ENCODE measurements around the gene LGALS9. TPM values are rescaled to one million over a fixed set of nuclear protein-coding genes. Genes with fewer than 3 reads are reported as not detected.
"Not testable (repeated sequence)": the region's sequence is repeated elsewhere in the genome, so short reads cannot be mapped to it uniquely, and the experiment has no call there.

LGALS9 gene
- polyA plus RNA-seq, 2 donors: 25.5 to 29.5 TPM

DNA sequence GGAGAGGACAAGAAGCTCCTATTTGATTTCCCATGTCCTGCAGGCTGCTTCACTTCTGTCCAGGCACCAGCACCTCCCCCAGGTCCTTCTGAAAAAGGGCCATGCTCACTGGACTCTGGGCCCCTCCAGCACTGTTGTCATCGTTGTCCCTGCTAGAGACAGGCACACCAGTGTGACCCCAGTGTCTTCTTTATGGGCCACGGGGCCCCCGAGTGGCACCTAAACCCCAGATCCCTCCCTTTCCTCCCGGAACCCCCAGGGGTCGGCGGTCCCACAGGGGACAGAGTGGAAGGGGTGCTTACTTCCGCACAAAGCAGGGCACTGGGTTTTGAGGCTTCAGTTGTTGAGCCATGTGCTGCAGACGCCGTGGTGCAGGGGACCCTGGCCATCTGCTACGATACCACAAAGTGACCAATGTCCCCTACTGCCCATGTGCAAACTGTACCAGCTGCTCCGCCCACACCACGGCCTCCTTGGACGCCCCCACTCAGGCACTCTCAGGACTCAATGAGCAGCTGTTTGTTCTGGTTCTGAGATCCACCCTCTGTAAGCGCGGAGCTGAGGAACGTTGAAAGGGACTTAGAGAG lies 24.6 kb downstream of the LGALS9 start:
- not testable (repeated sequence) for H3K9me3 ChIP-seq (ENCODE audit: control insufficient read depth in 2 of 2, insufficient read depth in 1 of 2, low read depth in 1 of 2, low read length in 1 of 2); H3K36me3 ChIP-seq (ENCODE audit: control insufficient read depth in 2 of 2, insufficient read depth in 2 of 2, low read length in 1 of 2); H3K27ac ChIP-seq (ENCODE audit: low read depth in 2 of 2, low read length in 1 of 2); H3K27me3 ChIP-seq (ENCODE audit: control insufficient read depth in 1 of 2, insufficient read depth in 2 of 2, low read length in 2 of 2); H3K4me1 ChIP-seq (ENCODE audit: control insufficient read depth in 2 of 2, insufficient read depth in 2 of 2, low read length in 1 of 2); H3K4me3 ChIP-seq (ENCODE audit: low read depth in 1 of 2, low read length in 2 of 2)
- WGBS, 2 donors: 86 to 87% methylated on average over 16 of the region's 16 CpGs

GRCh38 chr17:27656620-27657019 lies 25.6 kb downstream of the LGALS9 start:
- 83 to 86% methylated on average over 8 of the region's 8 CpGs for WGBS, 2 donors
- H3K9me3 ChIP-seq (ENCODE audit: control insufficient read depth in 2 of 2, insufficient read depth in 1 of 2, low read depth in 1 of 2, low read length in 1 of 2); H3K27me3 ChIP-seq (ENCODE audit: control insufficient read depth in 1 of 2, insufficient read depth in 2 of 2, low read length in 2 of 2); H3K4me3 ChIP-seq (ENCODE audit: low read depth in 1 of 2, low read length in 2 of 2); H3K4me1 ChIP-seq (ENCODE audit: control insufficient read depth in 2 of 2, insufficient read depth in 2 of 2, low read length in 1 of 2); H3K36me3 ChIP-seq (ENCODE audit: control insufficient read depth in 2 of 2, insufficient read depth in 2 of 2, low read length in 1 of 2); H3K27ac ChIP-seq (ENCODE audit: low read depth in 2 of 2, low read length in 1 of 2): not testable (repeated sequence)

- Histone ChIP-seq H3K4me3 (ENCODE audit: low read depth in 1 of 2, low read length in 2 of 2) (no peak overlapping the region), H3K27me3 (ENCODE audit: control insufficient read depth in 1 of 2, insufficient read depth in 2 of 2, low read length in 2 of 2) (no peaks in the 10 kb centered on the region), H3K27ac (ENCODE audit: low read depth in 2 of 2, low read length in 1 of 2) (no peak overlapping the region), H3K9me3 (ENCODE audit: control insufficient read depth in 2 of 2, insufficient read depth in 1 of 2, low read depth in 1 of 2, low read length in 1 of 2) (no peaks in the 10 kb centered on the region), H3K36me3 (ENCODE audit: control insufficient read depth in 2 of 2, insufficient read depth in 2 of 2, low read length in 1 of 2) (no peaks in the 10 kb centered on the region), H3K4me1 (ENCODE audit: control insufficient read depth in 2 of 2, insufficient read depth in 2 of 2, low read length in 1 of 2) (no peaks in the 10 kb centered on the region)
- 60% methylated on average over 5 of the region's 5 CpGs for WGBS, 2 donors
These were observed 26.6 kb downstream of the LGALS9 start for GRCh38 chr17:27657620-27658019.

DNA sequence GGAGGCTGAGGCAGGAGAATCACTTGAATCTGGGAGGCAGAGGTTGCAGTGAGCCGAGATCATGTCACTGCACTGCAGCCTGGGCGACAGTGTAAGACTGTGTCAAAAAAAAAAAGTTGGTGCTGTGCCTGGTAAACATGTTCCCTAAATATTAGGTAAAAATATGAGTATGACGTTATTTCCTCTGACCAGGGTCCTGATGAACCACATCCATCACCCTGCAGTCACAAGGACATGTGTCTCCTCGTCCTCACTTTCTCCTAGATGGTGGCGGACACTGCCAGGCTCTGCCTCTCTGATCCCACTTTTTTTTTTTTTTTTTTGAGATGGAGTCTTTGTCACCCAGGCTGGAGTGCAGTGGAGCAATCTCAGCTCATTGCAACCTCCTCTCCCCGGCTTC lies 28.7 kb downstream of the LGALS9 start:
- no peaks in the 10 kb centered on the region for H3K9me3 ChIP-seq (ENCODE audit: control insufficient read depth in 2 of 2, insufficient read depth in 1 of 2, low read depth in 1 of 2, low read length in 1 of 2)
- H3K27ac ChIP-seq (ENCODE audit: low read depth in 2 of 2, low read length in 1 of 2): no peak overlapping the region
- WGBS, 2 donors: 80 to 84% methylated on average over 6 of the region's 6 CpGs
- H3K4me1 ChIP-seq (ENCODE audit: control insufficient read depth in 2 of 2, insufficient read depth in 2 of 2, low read length in 1 of 2): no peaks in the 10 kb centered on the region
- no peak overlapping the region for H3K4me3 ChIP-seq (ENCODE audit: low read depth in 1 of 2, low read length in 2 of 2)
- no peaks in the 10 kb centered on the region for H3K36me3 ChIP-seq (ENCODE audit: control insufficient read depth in 2 of 2, insufficient read depth in 2 of 2, low read length in 1 of 2)
- no peaks in the 10 kb centered on the region for H3K27me3 ChIP-seq (ENCODE audit: control insufficient read depth in 1 of 2, insufficient read depth in 2 of 2, low read length in 2 of 2)

GRCh38 chr17:27660436-27660835 lies 29.4 kb downstream of the LGALS9 start:
- Histone ChIP-seq H3K4me1 (ENCODE audit: control insufficient read depth in 2 of 2, insufficient read depth in 2 of 2, low read length in 1 of 2) (no peaks in the 10 kb centered on the region), H3K27ac (ENCODE audit: low read depth in 2 of 2, low read length in 1 of 2) (no peak overlapping the region), H3K36me3 (ENCODE audit: control insufficient read depth in 2 of 2, insufficient read depth in 2 of 2, low read length in 1 of 2) (no peaks in the 10 kb centered on the region), H3K4me3 (ENCODE audit: low read depth in 1 of 2, low read length in 2 of 2) (no peak overlapping the region), H3K9me3 (ENCODE audit: control insufficient read depth in 2 of 2, insufficient read depth in 1 of 2, low read depth in 1 of 2, low read length in 1 of 2) (no peaks in the 10 kb centered on the region), H3K27me3 (ENCODE audit: control insufficient read depth in 1 of 2, insufficient read depth in 2 of 2, low read length in 2 of 2) (no peaks in the 10 kb centered on the region)
- WGBS, 2 donors: 49 to 60% methylated on average over 3 of the region's 3 CpGs

DNA sequence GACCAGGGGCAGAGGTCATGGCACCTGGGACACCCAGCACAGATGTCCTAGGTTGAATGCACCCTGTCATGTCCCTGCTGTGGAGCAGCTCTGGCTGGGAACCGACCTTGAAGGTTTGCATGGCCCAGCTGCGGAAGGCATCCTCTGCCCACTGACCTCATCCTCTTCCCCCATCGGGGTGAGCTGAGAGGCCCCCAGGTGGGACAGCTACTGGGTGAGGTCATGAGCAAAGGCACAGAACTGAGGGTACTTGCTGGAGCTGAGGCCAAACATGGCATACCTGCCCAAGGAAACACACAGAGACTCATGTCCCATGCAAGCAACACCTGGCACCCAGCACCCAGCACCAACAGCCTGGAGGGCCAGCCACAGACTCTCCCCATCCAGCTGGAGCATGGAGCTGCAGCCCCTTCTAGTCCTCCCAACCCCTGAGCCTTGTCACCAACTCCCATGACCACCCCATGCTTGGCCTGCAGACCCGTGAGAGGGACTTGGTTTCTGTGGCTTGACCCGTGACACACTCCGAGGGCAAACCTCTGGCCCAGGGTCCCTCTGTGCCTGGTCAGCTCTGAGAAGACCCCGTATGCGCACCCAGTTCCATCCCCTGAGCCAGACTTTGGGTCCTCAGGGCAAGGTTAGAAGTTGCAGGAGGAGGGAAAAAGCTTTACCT lies 33.1 kb downstream of the LGALS9 start:
- WGBS, 2 donors: 90 to 93% methylated on average over 8 of the region's 8 CpGs
- no peak overlapping the region for H3K4me3 ChIP-seq (ENCODE audit: low read depth in 1 of 2, low read length in 2 of 2)
- no peak overlapping the region for H3K27ac ChIP-seq (ENCODE audit: low read depth in 2 of 2, low read length in 1 of 2)
- H3K4me1 ChIP-seq (ENCODE audit: control insufficient read depth in 2 of 2, insufficient read depth in 2 of 2, low read length in 1 of 2): no peaks in the 10 kb centered on the region
- H3K9me3 ChIP-seq (ENCODE audit: control insufficient read depth in 2 of 2, insufficient read depth in 1 of 2, low read depth in 1 of 2, low read length in 1 of 2): no peaks in the 10 kb centered on the region
- no peaks in the 10 kb centered on the region for H3K36me3 ChIP-seq (ENCODE audit: control insufficient read depth in 2 of 2, insufficient read depth in 2 of 2, low read length in 1 of 2)
- H3K27me3 ChIP-seq (ENCODE audit: control insufficient read depth in 1 of 2, insufficient read depth in 2 of 2, low read length in 2 of 2): no peaks in the 10 kb centered on the region

GRCh38 chr17:27664606-27664965 lies 33.6 kb downstream of the LGALS9 start:
- no peaks in the 10 kb centered on the region for H3K36me3 ChIP-seq (ENCODE audit: control insufficient read depth in 2 of 2, insufficient read depth in 2 of 2, low read length in 1 of 2)
- no peaks in the 10 kb centered on the region for H3K27me3 ChIP-seq (ENCODE audit: control insufficient read depth in 1 of 2, insufficient read depth in 2 of 2, low read length in 2 of 2)
- no peak overlapping the region for H3K27ac ChIP-seq (ENCODE audit: low read depth in 2 of 2, low read length in 1 of 2)
- H3K4me3 ChIP-seq (ENCODE audit: low read depth in 1 of 2, low read length in 2 of 2): no peak overlapping the region
- H3K4me1 ChIP-seq (ENCODE audit: control insufficient read depth in 2 of 2, insufficient read depth in 2 of 2, low read length in 1 of 2): no peaks in the 10 kb centered on the region
- no peaks in the 10 kb centered on the region for H3K9me3 ChIP-seq (ENCODE audit: control insufficient read depth in 2 of 2, insufficient read depth in 1 of 2, low read depth in 1 of 2, low read length in 1 of 2)
- WGBS, 2 donors: 70 to 80% methylated on average over 2 of the region's 2 CpGs

DNA sequence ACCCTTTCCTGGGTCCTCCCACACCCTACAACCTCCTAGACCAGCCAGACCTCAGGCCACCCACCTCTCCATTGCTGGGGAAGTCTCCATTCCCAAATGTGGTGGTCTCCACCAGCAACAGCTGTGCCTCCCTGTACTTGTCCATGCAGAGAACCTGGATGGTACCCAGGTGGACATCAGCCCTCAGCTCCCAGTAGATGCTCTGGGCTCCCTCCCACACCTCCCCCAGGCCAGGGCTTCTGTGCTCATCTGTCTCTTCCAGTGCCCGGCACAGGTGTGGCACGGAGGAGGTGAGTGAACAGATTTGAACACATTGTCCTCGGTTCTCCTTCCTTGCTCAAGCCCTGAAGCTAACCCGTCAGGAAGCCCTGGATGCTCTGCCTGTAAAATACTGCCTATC lies 34.6 kb downstream of the LGALS9 start:
- Histone ChIP-seq H3K9me3 (ENCODE audit: control insufficient read depth in 2 of 2, insufficient read depth in 1 of 2, low read depth in 1 of 2, low read length in 1 of 2) (no peaks in the 10 kb centered on the region), H3K27ac (ENCODE audit: low read depth in 2 of 2, low read length in 1 of 2) (no peak overlapping the region), H3K27me3 (ENCODE audit: control insufficient read depth in 1 of 2, insufficient read depth in 2 of 2, low read length in 2 of 2) (no peaks in the 10 kb centered on the region), H3K4me1 (ENCODE audit: control insufficient read depth in 2 of 2, insufficient read depth in 2 of 2, low read length in 1 of 2) (no peaks in the 10 kb centered on the region), H3K36me3 (ENCODE audit: control insufficient read depth in 2 of 2, insufficient read depth in 2 of 2, low read length in 1 of 2) (no peaks in the 10 kb centered on the region), H3K4me3 (ENCODE audit: low read depth in 1 of 2, low read length in 2 of 2) (no peak overlapping the region)
- 83 to 88% methylated on average over 4 of the region's 4 CpGs for WGBS, 2 donors

DNA sequence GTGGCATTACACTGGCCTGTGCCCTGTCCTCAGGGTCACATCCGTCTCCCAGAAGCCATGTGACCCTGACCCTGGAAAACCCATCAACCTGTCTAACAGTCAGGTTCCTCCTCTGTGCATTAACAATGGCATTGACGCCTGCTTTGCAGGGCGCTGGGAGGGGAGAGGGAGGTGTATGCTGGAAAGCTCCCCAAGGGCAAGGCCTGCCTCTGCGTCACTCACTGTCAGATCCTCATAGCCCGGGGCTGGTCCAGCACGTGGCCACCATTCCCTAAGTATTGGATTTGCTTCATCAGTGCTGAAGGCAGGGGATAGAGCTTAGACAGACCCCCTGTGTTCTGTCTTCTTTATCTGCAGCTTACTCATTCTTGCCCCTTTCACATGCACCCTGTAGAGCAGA lies 35.3 kb downstream of the LGALS9 start:
- not testable (repeated sequence) for H3K4me1 ChIP-seq (ENCODE audit: control insufficient read depth in 2 of 2, insufficient read depth in 2 of 2, low read length in 1 of 2); H3K27ac ChIP-seq (ENCODE audit: low read depth in 2 of 2, low read length in 1 of 2); H3K4me3 ChIP-seq (ENCODE audit: low read depth in 1 of 2, low read length in 2 of 2); H3K36me3 ChIP-seq (ENCODE audit: control insufficient read depth in 2 of 2, insufficient read depth in 2 of 2, low read length in 1 of 2); H3K9me3 ChIP-seq (ENCODE audit: control insufficient read depth in 2 of 2, insufficient read depth in 1 of 2, low read depth in 1 of 2, low read length in 1 of 2); H3K27me3 ChIP-seq (ENCODE audit: control insufficient read depth in 1 of 2, insufficient read depth in 2 of 2, low read length in 2 of 2)
- 72 to 76% methylated on average over 6 of the region's 6 CpGs for WGBS, 2 donors

DNA sequence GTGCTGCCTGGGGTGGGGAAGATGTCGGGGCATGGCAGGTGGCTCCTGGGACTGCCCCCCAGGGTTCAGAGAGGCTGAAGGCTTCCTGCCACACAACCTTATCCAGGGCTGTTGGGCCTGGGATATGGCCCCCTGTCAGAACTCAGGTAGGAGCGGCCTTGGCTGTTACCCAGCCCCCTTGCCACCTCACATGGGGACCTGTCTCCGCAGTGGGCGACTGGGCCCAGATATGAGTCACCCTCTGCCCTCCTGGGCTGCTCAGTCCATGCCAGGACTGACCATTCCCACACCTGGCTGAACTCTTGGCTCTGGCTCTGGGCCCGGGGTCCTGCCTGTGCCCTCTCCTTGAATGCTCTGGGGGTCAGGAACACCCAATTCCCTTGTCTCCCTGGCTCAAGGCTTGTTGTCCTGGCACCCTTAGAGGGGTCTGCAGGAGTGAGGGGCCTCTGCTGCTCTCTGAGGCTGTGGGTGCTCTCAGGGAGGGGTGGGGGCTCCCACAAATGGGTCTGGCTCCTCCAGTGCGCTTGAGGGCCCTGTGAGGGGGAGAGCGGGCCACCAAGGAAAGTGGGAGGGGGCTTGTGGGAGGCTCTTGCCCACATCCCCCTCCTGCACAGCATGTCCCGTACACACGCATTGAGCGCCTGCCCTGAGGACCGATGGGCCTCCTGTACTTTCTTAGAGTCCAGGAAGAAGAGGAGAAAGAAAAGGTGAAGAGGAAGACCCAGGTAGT lies 36.0 kb downstream of the LGALS9 start:
- Histone ChIP-seq H3K4me3 (ENCODE audit: low read depth in 1 of 2, low read length in 2 of 2) (no peak overlapping the region), H3K9me3 (ENCODE audit: control insufficient read depth in 2 of 2, insufficient read depth in 1 of 2, low read depth in 1 of 2, low read length in 1 of 2) (no peaks in the 10 kb centered on the region), H3K36me3 (ENCODE audit: control insufficient read depth in 2 of 2, insufficient read depth in 2 of 2, low read length in 1 of 2) (no peaks in the 10 kb centered on the region), H3K4me1 (ENCODE audit: control insufficient read depth in 2 of 2, insufficient read depth in 2 of 2, low read length in 1 of 2) (no peaks in the 10 kb centered on the region), H3K27ac (ENCODE audit: low read depth in 2 of 2, low read length in 1 of 2) (no peak overlapping the region), H3K27me3 (ENCODE audit: control insufficient read depth in 1 of 2, insufficient read depth in 2 of 2, low read length in 2 of 2) (no peaks in the 10 kb centered on the region)
- 83% methylated on average over 11 of the region's 11 CpGs for WGBS, 2 donors
